A673 (cell line): ENCODE results near the gene SCO2. TPM values are rescaled to one million over a fixed set of nuclear protein-coding genes. Genes with fewer than 3 reads are reported as not detected.

ENCODE experiments used
- BruUV-seq: library from RNA; stranded (reverse); fragments of 400-500 nt; replicated peaks from 2 replicates; lab custom pipeline; 2021; lab: Mats Ljungman, UMichigan
- CTCF ChIA-PET: fragments of 300-600 bp; sonication (Branson Sonifier 250); formaldehyde crosslinking; loops from one replicate; lab custom pipeline; 2022; ENCODE audit warnings: antibody characterized with exemption; lab: Charles Lee
- POLR2A ChIA-PET: fragments of 300-600 bp; sonication (Branson Sonifier 250); formaldehyde crosslinking; loops from one replicate; lab custom pipeline; 2022; ENCODE audit warnings: antibody characterized with exemption; ENCODE audit not compliant: low non-redundant PET; lab: Charles Lee
- DNase-seq: peaks from one replicate; pipeline ENCODE4 v3.0.0-alpha.2; 2015; ENCODE audit warnings: low spot score
- H3K27ac ChIP-seq: fragments of 200-600 bp; sonication (generic); 2 replicates; pipeline ENCODE4 v1.5.1; 2016; ENCODE audit warnings: mixed run types, low read depth, mild to moderate bottlenecking, mixed read lengths, antibody characterized with exemption, low read length; ENCODE audit not compliant: poor library complexity, severe bottlenecking
- H3K27me3 ChIP-seq: fragments of 200-600 bp; sonication (generic); replicated peaks from 2 replicates; pipeline ENCODE4 v1.6.1; 2017; ENCODE audit warnings: mixed run types, low read depth, mild to moderate bottlenecking, mixed read lengths, antibody characterized with exemption, low read length; ENCODE audit not compliant: insufficient read depth, poor library complexity
- H3K36me3 ChIP-seq: fragments of 200-600 bp; sonication (generic); 2 replicates; pipeline ENCODE4 v1.6.1; 2016; ENCODE audit warnings: mixed run types, mild to moderate bottlenecking, mixed read lengths, antibody characterized with exemption, low read length; ENCODE audit not compliant: insufficient read depth, poor library complexity, severe bottlenecking
- H3K4me1 ChIP-seq: fragments of 200-600 bp; sonication (generic); 2 replicates; pipeline ENCODE4 v1.6.1; 2017; ENCODE audit warnings: mixed run types, mild to moderate bottlenecking, mixed read lengths, antibody characterized with exemption, low read length; ENCODE audit not compliant: insufficient read depth, poor library complexity, severe bottlenecking
- H3K4me3 ChIP-seq: fragments of 200-600 bp; sonication (generic); 2 replicates; pipeline ENCODE4 v1.5.1; 2016; ENCODE audit warnings: low read depth, mixed run types, mild to moderate bottlenecking, mixed read lengths, low read length; ENCODE audit not compliant: poor library complexity, severe bottlenecking
- H3K9me3 ChIP-seq: fragments of 200-600 bp; sonication (generic); 2 replicates; pipeline ENCODE4 v1.6.1; 2016; ENCODE audit warnings: mixed run types, low read depth, mild to moderate bottlenecking, mixed read lengths, antibody characterized with exemption, low read length; ENCODE audit not compliant: poor library complexity, severe bottlenecking
- EZH2 ChIP-seq: fragments of 200-600 bp; sonication (generic); IDR thresholded peaks from 2 replicates; pipeline ENCODE4 v1.6.1; 2017; ENCODE audit warnings: borderline replicate concordance, low read depth, mild to moderate bottlenecking, mixed read lengths, antibody characterized with exemption, low read length; ENCODE audit not compliant: poor library complexity, severe bottlenecking
- intact Hi-C: fragments of 100-400 bp; cut with micrococcal nuclease; formaldehyde crosslinking; loops from one replicate; pipeline ENCODE4 v1.10.0; 2022; ENCODE audit not compliant: unreplicated experiment
- total RNA-seq: library from RNA; stranded (reverse); gene quantifications from 2 replicates; pipeline ENCODE4 v1.2.3, GENCODE V29; 2021
- TF ChIP-seq, protein P1 (sequence below): fragments of 300-800, 200-600 bp; sonication (generic); conservative IDR thresholded peaks from 2 replicates; pipeline ENCODE4 v1.5.1; 2017; ENCODE audit warnings: low read depth, mild to moderate bottlenecking, antibody characterized with exemption, low read length, moderate library complexity, mixed read lengths

The SCO2 gene
- total RNA-seq, 1 experiment from 2014 or later = 5.4 TPM

- no peaks in the 10 kb centered on the region for H3K9me3 ChIP-seq
- ChIA-PET POLR2A (no interaction called here), CTCF (no interaction called here)
- DNase-seq = no peak
- TF ChIP-seq EZH2 = no peak
- TF ChIP-seq, protein P1, sequence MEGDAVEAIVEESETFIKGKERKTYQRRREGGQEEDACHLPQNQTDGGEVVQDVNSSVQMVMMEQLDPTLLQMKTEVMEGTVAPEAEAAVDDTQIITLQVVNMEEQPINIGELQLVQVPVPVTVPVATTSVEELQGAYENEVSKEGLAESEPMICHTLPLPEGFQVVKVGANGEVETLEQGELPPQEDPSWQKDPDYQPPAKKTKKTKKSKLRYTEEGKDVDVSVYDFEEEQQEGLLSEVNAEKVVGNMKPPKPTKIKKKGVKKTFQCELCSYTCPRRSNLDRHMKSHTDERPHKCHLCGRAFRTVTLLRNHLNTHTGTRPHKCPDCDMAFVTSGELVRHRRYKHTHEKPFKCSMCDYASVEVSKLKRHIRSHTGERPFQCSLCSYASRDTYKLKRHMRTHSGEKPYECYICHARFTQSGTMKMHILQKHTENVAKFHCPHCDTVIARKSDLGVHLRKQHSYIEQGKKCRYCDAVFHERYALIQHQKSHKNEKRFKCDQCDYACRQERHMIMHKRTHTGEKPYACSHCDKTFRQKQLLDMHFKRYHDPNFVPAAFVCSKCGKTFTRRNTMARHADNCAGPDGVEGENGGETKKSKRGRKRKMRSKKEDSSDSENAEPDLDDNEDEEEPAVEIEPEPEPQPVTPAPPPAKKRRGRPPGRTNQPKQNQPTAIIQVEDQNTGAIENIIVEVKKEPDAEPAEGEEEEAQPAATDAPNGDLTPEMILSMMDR = no peak
- H3K4me3 ChIP-seq = peak overlapping the region; percentile 84
- no TSS peak for BruUV-seq
- no peaks in the 10 kb centered on the region for H3K36me3 ChIP-seq
- peak overlapping the region; percentile 75 for H3K27ac ChIP-seq
- no peaks in the 10 kb centered on the region for H3K27me3 ChIP-seq
- intact Hi-C loops = no loop called here
- H3K4me1 ChIP-seq = peaks cover 32% of the 10 kb centered on the region
These were observed 51.3 kb downstream of the SCO2 start for GRCh38 chr22:50473855-50474671.

Other genes starting within 250 kb of the SCO2 start
- gene PLXNB2, start 218.0 kb downstream of the SCO2 start, total RNA-seq = 155 and 173 TPM in 2 replicates
- gene DENND6B, start 198.6 kb downstream of the SCO2 start, total RNA-seq = 5.3 and 10.8 TPM in 2 replicates
- gene PPP6R2, start 182.3 kb downstream of the SCO2 start, total RNA-seq = 64.6 and 66.7 TPM in 2 replicates
- 97.2 and 107 TPM in 2 replicates for gene SBF1, start 50.6 kb downstream of the SCO2 start, total RNA-seq
- gene ADM2, start 44.1 kb downstream of the SCO2 start, total RNA-seq = 5.4 and 9.8 TPM in 2 replicates
- 0.32 and 0.46 TPM in 2 replicates for gene MIOX, start 38.7 kb downstream of the SCO2 start, total RNA-seq
- gene LMF2, start 17.9 kb downstream of the SCO2 start, total RNA-seq = 79.2 and 79.3 TPM in 2 replicates
- 135 TPM in 2 replicates for gene NCAPH2, start 17.4 kb downstream of the SCO2 start, total RNA-seq
- gene TYMP, start 4.4 kb upstream of the SCO2 start, total RNA-seq = 0.58 and 0.98 TPM in 2 replicates
- 1.4 and 1.6 TPM in 2 replicates for gene KLHDC7B, start 20.3 kb upstream of the SCO2 start, total RNA-seq
- not detected in 2 replicates for gene SYCE3, start 37.3 kb upstream of the SCO2 start, total RNA-seq
- gene CPT1B, start 52.8 kb upstream of the SCO2 start, total RNA-seq = 19.2 and 28.3 TPM in 2 replicates
- gene CHKB, start 57.3 kb upstream of the SCO2 start, total RNA-seq = 47.6 and 51.4 TPM in 2 replicates
- 7.8 and 11.5 TPM in 2 replicates for gene MAPK8IP2, start 75.2 kb upstream of the SCO2 start, total RNA-seq
- gene ARSA, start 102.6 kb upstream of the SCO2 start, total RNA-seq = 15.6 and 19.6 TPM in 2 replicates
- gene SHANK3, start 147.2 kb upstream of the SCO2 start, total RNA-seq = 4.4 and 6.4 TPM in 2 replicates
- not detected in 2 replicates for gene ACR, start 212.6 kb upstream of the SCO2 start, total RNA-seq